WERI-Rb-1 (cell line): Measurements from ENCODE around the gene TTYH3.

Experiments
- DNase-seq: peaks from one replicate; pipeline ENCODE4 v3.0.0-alpha.2; 2020
- H3K27ac ChIP-seq: fragments of 250-450 bp; sonication (Bioruptor Pico); 2 replicates; pipeline ENCODE4 v1.5.1; 2020; ENCODE audit warnings: mild to moderate bottlenecking, moderate library complexity
- H3K27me3 ChIP-seq: fragments of 250-450 bp; sonication (Bioruptor Pico); 2 replicates; pipeline ENCODE4 v1.5.1; 2021; ENCODE audit warnings: mild to moderate bottlenecking, low read depth, moderate library complexity; ENCODE audit not compliant: insufficient read depth, severe bottlenecking
- H3K36me3 ChIP-seq: fragments of 250-450 bp; sonication (Bioruptor Pico); 2 replicates; pipeline ENCODE4 v1.5.1; 2020; ENCODE audit warnings: mild to moderate bottlenecking, moderate library complexity
- H3K4me3 ChIP-seq: 2 replicates; pipeline ENCODE4 v1.5.1; 2011; ENCODE audit warnings: low read depth, mild to moderate bottlenecking, control low read depth, low read length
- H3K9me3 ChIP-seq: fragments of 250-450 bp; sonication (Bioruptor Pico); 2 replicates; pipeline ENCODE4 v1.5.1; 2021; ENCODE audit warnings: mild to moderate bottlenecking, moderate library complexity; ENCODE audit not compliant: severe bottlenecking
- TF ChIP-seq, protein P1 (sequence below): IDR thresholded peaks from 2 replicates; pipeline ENCODE4 v1.5.1; 2011; ENCODE audit warnings: low read depth, mild to moderate bottlenecking, control low read depth, inconsistent platforms, low read length

Gene TTYH3

DNA sequence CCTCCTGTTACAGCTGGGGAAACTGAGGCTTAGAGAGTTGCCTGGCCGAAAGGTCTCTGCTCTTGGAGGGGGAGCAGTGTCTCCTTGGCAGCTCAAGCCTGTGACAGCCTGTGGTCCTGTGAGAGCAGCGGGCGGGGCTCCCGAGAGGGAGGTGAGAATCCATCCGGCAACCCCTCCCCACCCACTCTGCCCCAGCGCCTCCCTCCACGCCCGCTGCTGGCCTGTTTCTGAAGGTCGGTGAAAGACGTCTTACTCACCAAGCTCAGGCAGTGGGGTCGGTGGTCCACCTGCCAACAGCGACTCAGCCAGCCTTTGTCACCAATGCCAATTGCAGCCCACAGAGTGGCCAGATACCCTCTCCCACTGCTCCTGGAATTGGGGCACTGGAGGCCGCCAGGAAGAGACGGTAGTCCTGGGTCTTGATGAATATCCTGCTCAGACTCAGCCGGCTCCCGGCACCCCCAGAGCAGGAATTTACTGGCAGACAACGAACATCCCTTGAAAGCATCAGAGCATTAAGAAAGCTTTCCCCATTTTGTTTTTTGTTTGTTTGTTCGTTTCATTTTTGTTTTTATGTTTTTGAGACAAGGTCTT lies 7.4 kb upstream of the TTYH3 start:
- TF ChIP-seq, protein P1, sequence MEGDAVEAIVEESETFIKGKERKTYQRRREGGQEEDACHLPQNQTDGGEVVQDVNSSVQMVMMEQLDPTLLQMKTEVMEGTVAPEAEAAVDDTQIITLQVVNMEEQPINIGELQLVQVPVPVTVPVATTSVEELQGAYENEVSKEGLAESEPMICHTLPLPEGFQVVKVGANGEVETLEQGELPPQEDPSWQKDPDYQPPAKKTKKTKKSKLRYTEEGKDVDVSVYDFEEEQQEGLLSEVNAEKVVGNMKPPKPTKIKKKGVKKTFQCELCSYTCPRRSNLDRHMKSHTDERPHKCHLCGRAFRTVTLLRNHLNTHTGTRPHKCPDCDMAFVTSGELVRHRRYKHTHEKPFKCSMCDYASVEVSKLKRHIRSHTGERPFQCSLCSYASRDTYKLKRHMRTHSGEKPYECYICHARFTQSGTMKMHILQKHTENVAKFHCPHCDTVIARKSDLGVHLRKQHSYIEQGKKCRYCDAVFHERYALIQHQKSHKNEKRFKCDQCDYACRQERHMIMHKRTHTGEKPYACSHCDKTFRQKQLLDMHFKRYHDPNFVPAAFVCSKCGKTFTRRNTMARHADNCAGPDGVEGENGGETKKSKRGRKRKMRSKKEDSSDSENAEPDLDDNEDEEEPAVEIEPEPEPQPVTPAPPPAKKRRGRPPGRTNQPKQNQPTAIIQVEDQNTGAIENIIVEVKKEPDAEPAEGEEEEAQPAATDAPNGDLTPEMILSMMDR: no peak
- no peak for DNase-seq

DNA sequence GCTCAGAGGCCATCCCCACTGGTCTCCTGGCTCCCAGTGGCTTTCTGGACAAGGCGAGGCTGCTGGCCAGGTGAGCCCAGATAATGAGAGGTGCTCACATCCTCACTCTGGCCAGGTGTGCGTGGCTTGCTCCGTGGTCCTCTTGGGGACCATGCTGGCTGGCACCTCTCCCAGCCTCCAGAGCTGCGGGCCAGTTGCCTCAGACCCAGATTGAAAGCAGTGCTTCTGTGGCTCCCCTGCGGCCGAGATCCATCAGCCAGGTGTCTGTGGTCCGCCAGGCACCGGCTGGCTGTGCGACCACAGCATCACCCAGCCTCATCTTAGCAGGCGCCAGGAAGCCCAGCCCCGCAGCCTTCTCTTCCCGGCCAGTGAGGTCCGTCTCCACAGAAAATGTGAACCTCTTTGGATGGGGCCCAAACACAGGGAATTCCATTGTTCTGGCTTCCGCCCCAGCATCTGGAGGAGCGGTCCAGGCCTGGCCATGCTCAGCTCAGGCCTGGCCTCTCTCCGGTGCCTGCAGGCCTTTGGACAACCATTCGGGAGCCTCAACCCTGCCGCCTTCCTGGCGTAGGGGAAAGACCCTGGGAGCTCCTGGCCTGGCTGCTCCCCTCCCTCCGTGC lies 5.2 kb upstream of the TTYH3 start:
- Histone ChIP-seq H3K27me3 (no peaks in the 10 kb centered on the region), H3K36me3 (no peaks in the 10 kb centered on the region), H3K27ac (no peak overlapping the region), H3K4me3 (no peak overlapping the region), H3K9me3 (no peaks in the 10 kb centered on the region)
- DNase-seq: no peak
- TF ChIP-seq, protein P1: no peak

More for the DNA sequence above, 7.4 kb upstream of the TTYH3 start:
- H3K27me3 ChIP-seq: no peaks in the 10 kb centered on the region
- H3K4me3 ChIP-seq: no peak overlapping the region
- H3K27ac ChIP-seq: no peak overlapping the region
- H3K36me3 ChIP-seq: no peaks in the 10 kb centered on the region
- no peaks in the 10 kb centered on the region for H3K9me3 ChIP-seq

DNA sequence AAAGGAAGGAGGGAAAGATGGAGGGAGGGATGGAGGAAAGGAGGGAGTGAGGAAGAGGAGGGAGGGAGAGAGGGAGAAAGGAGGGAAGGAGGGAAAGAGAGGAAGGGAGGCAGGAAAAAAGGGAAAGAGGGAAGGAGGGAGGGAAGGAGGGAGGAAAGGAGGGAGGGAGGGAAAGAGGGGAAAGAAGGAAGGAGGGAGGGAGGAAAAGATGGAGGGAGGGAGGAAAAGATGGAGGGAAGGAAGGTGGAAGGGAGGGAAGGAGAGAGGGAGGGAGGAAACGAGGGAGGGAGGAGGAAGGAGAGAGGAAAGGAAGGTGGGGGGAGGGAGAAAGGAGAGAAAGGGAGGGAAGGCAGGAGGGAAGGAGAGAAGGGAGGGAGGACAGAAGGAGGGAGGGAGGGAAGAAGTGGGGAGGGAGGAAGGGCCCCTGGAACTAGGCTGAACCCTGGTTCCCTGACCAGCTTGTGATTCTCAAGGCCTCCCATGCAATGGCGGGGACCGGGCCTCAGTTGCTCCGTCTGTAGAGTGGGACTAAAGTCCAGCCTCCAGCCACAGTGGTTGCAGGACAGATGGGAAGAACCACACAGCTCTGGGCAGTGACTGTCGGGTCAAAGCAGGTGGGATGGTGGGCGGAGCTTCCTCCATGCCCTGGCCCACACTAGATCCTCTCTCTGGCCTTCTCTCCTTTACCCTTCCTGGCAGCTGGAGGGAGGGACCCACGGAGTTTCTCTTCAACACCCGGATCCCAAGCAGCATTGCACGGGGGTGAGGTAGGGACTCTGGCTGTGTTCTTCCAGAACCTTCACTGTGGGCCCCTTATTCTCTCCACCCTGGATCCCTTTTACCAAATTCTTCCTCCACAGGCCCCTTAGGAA lies 4.3 kb upstream of the TTYH3 start:
- TF ChIP-seq, protein P1: no peak
- Histone ChIP-seq H3K27ac (no peak overlapping the region), H3K9me3 (no peaks in the 10 kb centered on the region), H3K36me3 (no peaks in the 10 kb centered on the region), H3K4me3 (no peak overlapping the region), H3K27me3 (no peaks in the 10 kb centered on the region)
- no peak for DNase-seq

DNA sequence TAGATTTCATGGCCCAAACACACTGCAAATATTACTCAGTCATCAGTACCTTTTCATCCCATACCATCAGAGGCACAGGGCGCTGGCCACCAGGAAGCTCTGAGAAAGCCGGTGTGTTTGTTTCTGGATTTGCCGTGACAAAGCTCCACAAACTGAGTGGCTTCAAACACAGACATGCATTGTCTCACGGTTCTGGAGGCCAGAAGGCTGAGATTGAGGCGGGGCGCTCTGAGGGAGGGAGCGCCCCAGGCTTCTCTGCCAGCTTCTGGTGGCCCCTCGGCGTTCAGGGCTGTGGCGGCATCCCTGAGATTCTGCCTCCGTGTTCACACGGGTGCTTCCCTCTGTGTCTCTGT lies 3.7 kb upstream of the TTYH3 start:
- no peaks in the 10 kb centered on the region for H3K9me3 ChIP-seq
- H3K36me3 ChIP-seq: no peaks in the 10 kb centered on the region
- TF ChIP-seq, protein P1: no peak
- no peak for DNase-seq
- H3K27me3 ChIP-seq: no peaks in the 10 kb centered on the region
- no peak overlapping the region for H3K4me3 ChIP-seq
- H3K27ac ChIP-seq: no peak overlapping the region

DNA sequence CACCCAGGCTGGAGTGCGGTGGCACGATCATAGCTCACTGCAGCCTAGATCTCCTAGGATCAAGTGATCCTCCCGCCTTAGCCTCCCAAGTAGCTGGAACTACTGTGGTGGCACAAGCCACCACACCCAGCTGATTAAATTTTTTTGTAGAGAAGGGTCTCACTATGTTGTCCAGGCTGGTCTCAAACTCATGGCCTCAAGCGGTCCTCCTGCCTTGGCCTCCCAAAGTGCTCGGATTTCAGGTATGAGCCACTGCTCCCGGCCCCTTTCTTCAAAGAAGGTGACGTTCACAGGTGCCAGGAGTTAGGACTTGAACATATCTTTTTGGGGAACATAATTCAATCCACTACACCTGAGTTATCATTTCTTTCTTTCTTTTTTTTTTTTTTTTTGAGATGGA lies 2.9 kb upstream of the TTYH3 start:
- Histone ChIP-seq H3K4me3 (no peak overlapping the region), H3K36me3 (peaks cover 5% of the 10 kb centered on the region), H3K27ac (no peak overlapping the region), H3K9me3 (no peaks in the 10 kb centered on the region), H3K27me3 (no peaks in the 10 kb centered on the region)
- TF ChIP-seq, protein P1: no peak
- DNase-seq: no peak
